ENCODE data around the gene ORM1. TPM values are rescaled to one million over a fixed set of nuclear protein-coding genes. Genes with fewer than 3 reads are reported as not detected.
A peak's percentile ranks its signal among the peaks of the same experiment; 100 is the strongest.

Gene ORM1
- total RNA-seq, 3 donors from 2014 or later, result 8.3 TPM; not detected in 2

DNA sequence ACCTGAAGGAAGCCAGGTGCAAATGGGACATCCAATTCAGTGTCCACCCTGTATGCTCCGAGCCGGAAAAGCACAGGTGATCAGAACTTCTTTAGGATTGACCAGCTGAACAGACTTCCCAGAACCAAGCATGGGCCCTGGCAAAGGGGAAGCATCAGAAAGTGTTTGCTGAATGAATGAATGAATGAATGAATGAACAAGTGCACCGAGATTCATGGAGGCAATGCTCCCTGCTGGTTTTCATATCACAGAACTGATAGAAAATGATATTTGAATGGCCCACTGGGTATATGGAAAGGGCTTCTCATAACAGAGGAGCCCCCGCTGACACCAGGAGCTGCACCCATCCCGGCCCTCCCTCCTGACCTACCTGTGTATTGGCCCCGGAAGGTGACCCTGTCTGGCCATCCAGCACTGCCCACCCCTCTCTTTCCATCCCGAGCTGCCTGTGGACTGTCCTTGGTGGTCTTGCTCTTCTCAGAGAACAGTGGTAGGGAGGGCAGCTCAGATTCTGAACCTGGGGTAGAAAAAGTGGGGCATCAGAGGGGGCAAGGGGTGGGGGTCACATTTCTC is 22.7 kb downstream of the ORM1 start:
- H3K36me3 ChIP-seq, result peaks cover 20% of the 10 kb centered on the region
- no peaks in the 10 kb centered on the region for H3K27me3 ChIP-seq
- no peak for DNase-seq (ENCODE audit: low spot score in 2 of 2)
- intact Hi-C loops (cut with DNase I; ENCODE audit: low total_unique reads), result no loop called here
- TF ChIP-seq POLR2A (IDR thresholded peaks at IDR 0.05) (no peak), CTCF (IDR thresholded peaks at IDR 0.05) (no peak), POLR2AphosphoS5 (IDR thresholded peaks at IDR 0.05) (no peak)
- no peaks in the 10 kb centered on the region for H3K9me3 ChIP-seq
- no peak overlapping the region for H3K27ac ChIP-seq
- H3K4me1 ChIP-seq, result no peaks in the 10 kb centered on the region
- no peak overlapping the region for H3K4me3 ChIP-seq

DNA sequence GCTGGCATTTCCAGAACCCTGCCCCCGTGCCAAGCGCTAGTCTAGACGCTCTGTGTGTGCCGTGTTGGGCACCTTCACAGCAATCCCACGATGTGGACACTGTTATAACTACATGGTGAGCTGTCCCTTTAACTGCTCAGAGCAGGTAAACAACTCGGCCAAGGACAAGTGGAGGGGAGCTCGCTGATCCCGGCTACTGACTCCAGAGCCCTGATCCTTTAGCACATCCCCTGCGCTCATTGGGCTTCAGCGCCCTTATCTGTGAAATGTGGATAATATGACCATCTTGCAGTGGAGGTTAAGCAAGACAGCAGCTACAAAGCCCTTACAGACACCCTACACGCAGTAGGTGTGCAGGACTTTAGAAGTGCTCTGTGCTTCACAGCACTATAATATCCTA is 23.2 kb downstream of the ORM1 start:
- no peak for TF ChIP-seq CTCF (IDR thresholded peaks at IDR 0.05)
- no peak for TF ChIP-seq POLR2AphosphoS5 (IDR thresholded peaks at IDR 0.05)
- no peak for TF ChIP-seq POLR2A (IDR thresholded peaks at IDR 0.05)
- intact Hi-C loops (cut with DNase I; ENCODE audit: low total_unique reads), result no loop called here
- no peak overlapping the region for H3K27ac ChIP-seq
- H3K27me3 ChIP-seq, result no peaks in the 10 kb centered on the region
- DNase-seq (ENCODE audit: low spot score in 2 of 2), result no peak
- H3K9me3 ChIP-seq, result no peaks in the 10 kb centered on the region
- no peak overlapping the region for H3K4me3 ChIP-seq
- H3K4me1 ChIP-seq, result no peaks in the 10 kb centered on the region
- peaks cover 20% of the 10 kb centered on the region for H3K36me3 ChIP-seq

DNA sequence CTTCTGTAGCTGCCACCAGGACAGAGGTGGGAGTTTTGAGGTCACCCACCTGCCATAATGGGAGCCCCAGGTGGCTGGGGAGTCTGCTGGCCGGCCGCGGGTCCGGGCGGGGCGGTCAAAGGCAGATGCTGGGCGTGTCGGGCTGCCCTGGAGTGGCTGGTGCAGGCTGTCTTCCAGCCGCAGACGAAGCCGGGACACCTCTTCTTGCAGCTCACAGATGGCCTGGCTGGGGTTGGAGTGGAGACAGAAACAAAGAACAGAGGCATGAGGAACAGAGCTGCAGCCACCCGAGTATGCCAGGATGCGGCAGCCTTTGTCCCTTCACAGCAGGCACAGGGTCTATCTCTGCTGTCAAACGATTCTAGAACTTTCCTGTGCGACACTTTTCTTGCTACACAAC is 24.8 kb downstream of the ORM1 start:
- Histone ChIP-seq H3K27ac (no peak overlapping the region), H3K4me3 (no peak overlapping the region), H3K4me1 (no peaks in the 10 kb centered on the region), H3K9me3 (no peaks in the 10 kb centered on the region), H3K36me3 (peaks cover 20% of the 10 kb centered on the region), H3K27me3 (no peaks in the 10 kb centered on the region)
- TF ChIP-seq POLR2AphosphoS5 (IDR thresholded peaks at IDR 0.05), result no peak
- TF ChIP-seq POLR2A (IDR thresholded peaks at IDR 0.05), result no peak
- no peak for TF ChIP-seq CTCF (IDR thresholded peaks at IDR 0.05)
- no peak for DNase-seq (ENCODE audit: low spot score in 2 of 2)
- intact Hi-C loops (cut with DNase I; ENCODE audit: low total_unique reads), result no loop called here

- TF ChIP-seq POLR2AphosphoS5 (IDR thresholded peaks at IDR 0.05) (no peak), POLR2A (IDR thresholded peaks at IDR 0.05) (no peak), CTCF (IDR thresholded peaks at IDR 0.05) (no peak)
- Histone ChIP-seq H3K27ac (peak overlapping the region in 1 of 2 donors; percentile 63), H3K36me3 (peaks cover 20% of the 10 kb centered on the region), H3K4me1 (no peaks in the 10 kb centered on the region), H3K9me3 (no peaks in the 10 kb centered on the region), H3K4me3 (no peak overlapping the region), H3K27me3 (no peaks in the 10 kb centered on the region)
- no peak for DNase-seq (ENCODE audit: low spot score in 2 of 2)
- intact Hi-C loops (cut with DNase I; ENCODE audit: low total_unique reads), result no loop called here
These were observed 25.5 kb downstream of the ORM1 start for GRCh38 chr9:114348261-114348905.

DNA sequence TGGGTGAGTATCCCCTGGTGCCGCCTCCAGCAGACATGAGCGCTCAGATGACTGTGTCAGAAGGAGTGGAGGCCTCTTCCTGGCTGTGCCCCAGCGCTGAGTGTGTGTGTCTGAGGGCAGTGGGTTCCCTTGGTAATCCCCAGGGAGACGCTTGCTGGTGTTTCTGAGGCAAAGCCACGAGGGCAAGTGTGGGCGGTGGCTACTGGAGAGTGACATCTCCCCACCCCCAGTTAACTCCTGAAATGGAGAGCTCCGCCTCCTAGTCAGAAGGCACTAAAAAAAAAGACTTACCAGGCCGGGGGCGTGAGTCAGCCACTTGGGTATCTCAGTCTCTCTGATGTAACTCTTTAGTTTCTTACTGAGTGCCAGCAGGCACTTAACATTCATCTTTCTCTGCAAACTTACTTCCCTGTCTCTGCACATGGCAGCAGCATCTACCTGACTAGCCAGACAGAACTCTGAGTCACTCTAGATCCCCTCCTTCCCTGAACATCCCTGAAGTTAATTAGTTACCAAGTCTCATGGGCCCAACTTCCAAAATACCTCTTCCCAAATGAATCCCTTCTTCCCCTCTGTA is 26.1 kb downstream of the ORM1 start:
- intact Hi-C loops (cut with DNase I; ENCODE audit: low total_unique reads), result no loop called here

More for the DNA sequence above, 26.1 kb downstream of the ORM1 start:
- no peak for DNase-seq (ENCODE audit: low spot score in 2 of 2)
- Histone ChIP-seq H3K4me3 (no peak overlapping the region), H3K27ac (peak overlapping the region in 1 of 2 donors; percentile 63), H3K36me3 (peaks cover 18% of the 10 kb centered on the region), H3K9me3 (no peaks in the 10 kb centered on the region), H3K4me1 (no peaks in the 10 kb centered on the region), H3K27me3 (no peaks in the 10 kb centered on the region)
- TF ChIP-seq POLR2AphosphoS5 (IDR thresholded peaks at IDR 0.05) (no peak), POLR2A (IDR thresholded peaks at IDR 0.05) (no peak), CTCF (IDR thresholded peaks at IDR 0.05) (no peak)
